HL-60 (cell line): ENCODE data around the gene EVA1C.
"Not testable (repeated sequence)": the region's sequence is repeated elsewhere in the genome, so short reads cannot be mapped to it uniquely, and the experiment has no call there.

ENCODE experiments used
- DNase-seq, 2 experiments: peaks; one replicate each; pipeline ENCODE4 v3.0.0-alpha.2; 2010 to 2020; ENCODE audit warnings: low read depth in 1 of 2, low spot score in 1 of 2
- H3K27ac ChIP-seq: fragments of 250-450 bp; sonication (Bioruptor Pico); replicated peaks from 2 replicates; pipeline ENCODE4 v1.5.1; 2020; ENCODE audit warnings: mild to moderate bottlenecking, moderate library complexity
- H3K27me3 ChIP-seq: fragments of 250-450 bp; sonication (Bioruptor Pico); 2 replicates; pipeline ENCODE4 v1.5.1; 2021; ENCODE audit warnings: mild to moderate bottlenecking, moderate library complexity; ENCODE audit not compliant: insufficient read depth, poor library complexity, severe bottlenecking
- H3K4me3 ChIP-seq: replicated peaks from 2 replicates; pipeline ENCODE4 v1.5.1; 2011; ENCODE audit warnings: mild to moderate bottlenecking, control low read depth, low read length; ENCODE audit not compliant: insufficient read depth
- CTCF ChIP-seq: IDR thresholded peaks from one replicate; pipeline ENCODE4 v1.5.1; 2011; ENCODE audit warnings: low read length, control low read depth, inconsistent platforms; ENCODE audit not compliant: insufficient read depth
- GABPA ChIP-seq: IDR thresholded peaks from 2 replicates; pipeline ENCODE4 v1.6.1; 2012; ENCODE audit warnings: low read depth
- POLR2AphosphoS5 ChIP-seq: IDR thresholded peaks from 2 replicates; pipeline ENCODE4 v1.6.1; 2012; ENCODE audit warnings: low read depth
- SPI1 ChIP-seq: IDR thresholded peaks from 2 replicates; pipeline ENCODE4 v1.6.1; 2012; ENCODE audit warnings: low read depth, mild to moderate bottlenecking, borderline replicate concordance
- TF ChIP-seq, protein P1 (sequence below): IDR thresholded peaks from 2 replicates; pipeline ENCODE4 v1.6.1; 2012; ENCODE audit warnings: low read depth; ENCODE audit not compliant: insufficient replicate concordance

Gene EVA1C

GRCh38 chr21:32442566-32443318, 30.2 kb downstream of the EVA1C start:
- TF ChIP-seq SPI1 (no peak), POLR2AphosphoS5 (no peak)
- no peak for DNase-seq
- no peak overlapping the region for H3K27ac ChIP-seq
- no peak overlapping the region for H3K4me3 ChIP-seq
- no peaks in the 10 kb centered on the region for H3K27me3 ChIP-seq

- Histone ChIP-seq H3K27ac (no peak overlapping the region), H3K27me3 (no peaks in the 10 kb centered on the region), H3K4me3 (no peak overlapping the region)
- TF ChIP-seq POLR2AphosphoS5: no peak
- no peak for TF ChIP-seq CTCF
- no peak for TF ChIP-seq GABPA
- TF ChIP-seq SPI1: no peak
- TF ChIP-seq, protein P1, sequence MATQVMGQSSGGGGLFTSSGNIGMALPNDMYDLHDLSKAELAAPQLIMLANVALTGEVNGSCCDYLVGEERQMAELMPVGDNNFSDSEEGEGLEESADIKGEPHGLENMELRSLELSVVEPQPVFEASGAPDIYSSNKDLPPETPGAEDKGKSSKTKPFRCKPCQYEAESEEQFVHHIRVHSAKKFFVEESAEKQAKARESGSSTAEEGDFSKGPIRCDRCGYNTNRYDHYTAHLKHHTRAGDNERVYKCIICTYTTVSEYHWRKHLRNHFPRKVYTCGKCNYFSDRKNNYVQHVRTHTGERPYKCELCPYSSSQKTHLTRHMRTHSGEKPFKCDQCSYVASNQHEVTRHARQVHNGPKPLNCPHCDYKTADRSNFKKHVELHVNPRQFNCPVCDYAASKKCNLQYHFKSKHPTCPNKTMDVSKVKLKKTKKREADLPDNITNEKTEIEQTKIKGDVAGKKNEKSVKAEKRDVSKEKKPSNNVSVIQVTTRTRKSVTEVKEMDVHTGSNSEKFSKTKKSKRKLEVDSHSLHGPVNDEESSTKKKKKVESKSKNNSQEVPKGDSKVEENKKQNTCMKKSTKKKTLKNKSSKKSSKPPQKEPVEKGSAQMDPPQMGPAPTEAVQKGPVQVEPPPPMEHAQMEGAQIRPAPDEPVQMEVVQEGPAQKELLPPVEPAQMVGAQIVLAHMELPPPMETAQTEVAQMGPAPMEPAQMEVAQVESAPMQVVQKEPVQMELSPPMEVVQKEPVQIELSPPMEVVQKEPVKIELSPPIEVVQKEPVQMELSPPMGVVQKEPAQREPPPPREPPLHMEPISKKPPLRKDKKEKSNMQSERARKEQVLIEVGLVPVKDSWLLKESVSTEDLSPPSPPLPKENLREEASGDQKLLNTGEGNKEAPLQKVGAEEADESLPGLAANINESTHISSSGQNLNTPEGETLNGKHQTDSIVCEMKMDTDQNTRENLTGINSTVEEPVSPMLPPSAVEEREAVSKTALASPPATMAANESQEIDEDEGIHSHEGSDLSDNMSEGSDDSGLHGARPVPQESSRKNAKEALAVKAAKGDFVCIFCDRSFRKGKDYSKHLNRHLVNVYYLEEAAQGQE: no peak
- DNase-seq: no peak
Measured at GRCh38 chr21:32445101-32445500, 32.6 kb downstream of the EVA1C start.

DNA sequence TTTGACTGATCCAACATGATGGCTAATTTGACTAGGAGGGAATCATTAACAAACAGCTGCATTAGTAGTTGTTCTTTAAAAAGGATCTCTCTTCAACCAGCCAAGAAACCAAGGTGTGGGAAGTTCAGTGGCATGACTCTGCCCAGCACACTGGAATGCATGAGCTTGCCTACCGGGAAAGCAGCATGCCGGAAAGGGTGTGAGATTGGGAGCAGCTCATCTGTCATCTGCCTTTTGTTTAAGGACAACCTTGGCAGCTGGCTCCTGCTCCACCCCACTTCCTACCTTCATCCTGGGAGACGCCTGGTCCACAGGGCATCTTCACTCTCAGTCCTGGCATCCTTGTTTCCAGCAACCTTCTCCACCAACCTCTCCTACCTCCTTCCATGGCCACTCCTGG, 33.9 kb downstream of the EVA1C start:
- H3K4me3 ChIP-seq, H3K27me3 ChIP-seq, H3K27ac ChIP-seq, DNase-seq: not testable (repeated sequence)

DNA sequence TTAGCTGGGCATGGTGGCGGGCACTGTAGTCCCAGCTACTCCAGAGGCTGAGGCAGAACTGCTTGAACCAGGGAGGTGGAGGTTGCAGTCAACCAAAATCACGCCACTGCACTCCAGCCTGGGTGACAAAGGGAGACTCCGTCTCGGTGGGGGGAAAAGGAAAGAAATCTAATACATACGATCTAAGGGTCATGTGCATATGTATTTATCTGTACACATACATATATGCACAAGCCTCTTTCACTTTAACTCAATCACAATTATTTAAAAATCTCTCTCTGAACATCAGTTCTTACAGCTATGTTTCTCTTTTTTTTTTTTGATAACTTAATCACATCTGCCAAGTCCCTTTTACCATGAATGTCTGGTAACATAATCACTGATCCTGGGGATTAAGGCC, 34.7 kb downstream of the EVA1C start:
- Histone ChIP-seq H3K27me3 (no peaks in the 10 kb centered on the region), H3K27ac (no peak overlapping the region), H3K4me3 (no peak overlapping the region)
- TF ChIP-seq CTCF: no peak
- no peak for TF ChIP-seq POLR2AphosphoS5
- no peak for TF ChIP-seq GABPA
- TF ChIP-seq SPI1: no peak
- DNase-seq: no peak

DNA sequence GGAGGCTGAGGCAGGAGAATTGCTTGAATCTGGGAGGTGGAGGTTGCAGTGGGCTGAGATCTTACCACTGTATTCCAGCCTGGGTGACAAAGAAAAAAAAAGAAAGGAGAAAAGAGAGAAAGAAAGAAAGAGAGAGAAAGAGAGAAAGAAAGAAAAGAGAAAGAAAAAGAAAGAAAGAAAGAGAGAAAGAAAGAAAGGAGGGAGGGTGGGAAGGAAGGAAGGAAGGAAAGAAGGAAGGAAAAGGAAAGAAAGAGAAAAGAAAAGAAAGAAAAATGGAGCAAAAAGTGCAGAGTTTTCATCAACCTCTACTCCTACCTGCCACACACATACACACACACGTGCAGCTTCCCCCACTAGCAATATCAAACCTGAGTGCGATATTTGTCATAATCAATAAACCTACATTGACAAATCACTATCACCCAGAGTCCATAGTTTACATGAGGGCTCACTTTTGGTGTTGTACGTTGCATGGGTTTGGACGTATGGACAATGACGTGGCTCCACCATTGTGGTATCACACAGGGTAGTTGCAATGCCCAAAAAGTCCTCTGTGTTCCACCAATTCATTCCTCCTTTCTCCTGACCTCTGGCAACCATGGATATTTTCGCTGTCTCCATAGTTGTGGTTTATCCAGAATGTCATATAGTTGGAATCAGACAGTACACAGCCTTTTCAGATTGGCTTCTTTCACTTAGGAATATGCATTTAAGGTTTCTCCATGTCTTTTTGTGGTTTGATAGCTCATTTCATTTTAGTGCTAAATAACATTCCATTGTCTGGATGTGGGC, 36.5 kb downstream of the EVA1C start:
- no peak overlapping the region for H3K27ac ChIP-seq
- TF ChIP-seq SPI1 (no peak), CTCF (no peak), GABPA (no peak)
- TF ChIP-seq, protein P1: no peak
- DNase-seq: no peak

DNA sequence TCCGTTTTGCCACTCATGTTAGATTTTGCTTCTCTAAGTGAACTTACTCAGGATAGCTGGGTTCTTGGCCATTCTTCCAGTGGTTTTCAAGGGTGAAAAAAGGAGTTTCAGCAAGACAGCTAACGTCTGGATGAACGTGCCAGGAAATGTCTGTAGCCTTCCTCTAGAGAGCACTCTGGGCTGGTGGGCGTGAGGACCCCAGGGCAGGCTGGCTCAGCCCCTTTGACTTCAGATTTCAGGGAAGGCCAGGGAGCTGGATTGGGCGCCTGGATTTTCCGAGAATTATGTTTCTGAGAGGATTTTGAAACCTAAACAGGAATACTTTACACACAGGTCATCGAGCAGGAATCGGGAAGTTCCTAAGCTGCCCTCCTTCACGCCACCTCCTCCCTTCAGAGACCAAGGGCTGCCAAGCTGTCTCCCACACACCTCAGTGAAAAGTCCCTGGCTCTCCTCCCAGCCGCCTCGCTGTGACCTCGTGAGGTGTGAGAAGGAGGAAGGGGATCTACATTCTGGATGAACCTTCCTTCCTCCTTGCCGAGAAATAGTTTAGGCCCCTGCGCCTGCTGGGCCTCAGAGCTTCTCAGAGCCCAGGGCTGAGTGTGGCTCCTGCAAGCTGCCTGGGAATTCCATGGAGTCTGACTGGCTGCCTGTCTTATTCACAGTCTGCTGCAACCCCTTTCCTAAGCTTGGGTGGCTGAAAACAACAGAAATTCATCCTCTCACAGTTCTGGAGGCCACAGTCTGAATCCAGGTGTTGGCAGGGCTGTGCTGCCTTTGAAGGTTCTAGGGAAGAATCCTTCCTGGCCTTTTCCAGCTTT, 38.6 kb downstream of the EVA1C start:
- not testable (repeated sequence) for DNase-seq, H3K4me3 ChIP-seq, H3K27ac ChIP-seq, H3K27me3 ChIP-seq

More for the DNA sequence above, 36.5 kb downstream of the EVA1C start:
- no peak overlapping the region for H3K4me3 ChIP-seq
- H3K27me3 ChIP-seq: no peaks in the 10 kb centered on the region
